NK-92 (cell line): ENCODE data around the gene GPC1.
"Not testable (repeated sequence)": the region's sequence is repeated elsewhere in the genome, so short reads cannot be mapped to it uniquely, and the experiment has no call there.

Source experiments
- DNase-seq: peaks from one replicate; lab custom pipeline; 2025; ENCODE audit not compliant: unreplicated experiment; lab: John Stamatoyannopoulos, UW

GPC1 gene

DNA sequence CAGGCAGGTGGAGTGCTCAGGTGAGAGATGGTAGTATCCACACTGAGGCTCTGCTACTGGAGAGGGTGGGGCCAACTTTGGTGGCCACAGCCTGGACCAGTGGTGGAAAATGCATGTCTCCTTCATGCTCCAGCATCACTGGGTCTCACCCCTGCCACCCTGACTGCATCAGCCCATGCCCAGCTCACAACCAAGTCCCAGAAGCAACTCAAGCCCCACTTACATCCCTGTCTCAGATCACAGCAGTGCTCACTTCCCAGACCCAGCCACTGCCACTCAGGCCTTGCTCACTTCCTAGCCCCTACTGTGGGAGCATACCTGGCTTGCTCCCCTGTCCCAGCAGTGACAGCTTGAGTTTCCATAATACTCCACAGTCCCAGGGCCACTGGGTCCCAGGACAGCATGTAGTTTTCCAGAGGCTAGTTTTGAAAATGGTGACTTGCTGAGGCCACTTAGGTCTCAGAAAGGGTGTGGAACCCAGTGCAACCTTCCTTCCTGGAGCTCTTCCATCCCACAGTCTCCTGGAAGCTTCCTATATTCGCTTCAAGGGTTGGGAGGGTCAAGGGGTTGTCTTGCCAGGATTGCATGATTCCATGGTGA lies 58.8 kb downstream of the GPC1 start:
- DNase-seq: no peak

DNA sequence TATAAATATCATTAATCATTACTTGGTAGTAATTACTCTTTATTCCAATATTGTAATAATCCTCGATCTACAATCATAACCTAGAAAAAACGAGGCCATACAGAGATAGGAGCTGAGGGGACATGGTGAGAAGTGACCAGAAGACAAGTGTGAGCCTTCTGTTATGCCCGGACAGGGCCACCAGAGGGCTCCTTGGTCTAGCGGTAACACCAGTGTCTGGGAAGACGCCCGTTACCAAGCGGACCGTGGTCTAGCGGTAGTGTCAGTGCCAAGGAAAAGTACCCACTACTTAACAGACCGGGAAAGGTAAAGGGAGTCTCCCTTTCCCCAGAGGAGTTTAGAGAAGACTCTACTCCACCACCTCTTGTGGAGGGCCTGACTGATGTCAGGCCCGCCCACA lies 59.5 kb downstream of the GPC1 start:
- not testable (repeated sequence) for DNase-seq

DNA sequence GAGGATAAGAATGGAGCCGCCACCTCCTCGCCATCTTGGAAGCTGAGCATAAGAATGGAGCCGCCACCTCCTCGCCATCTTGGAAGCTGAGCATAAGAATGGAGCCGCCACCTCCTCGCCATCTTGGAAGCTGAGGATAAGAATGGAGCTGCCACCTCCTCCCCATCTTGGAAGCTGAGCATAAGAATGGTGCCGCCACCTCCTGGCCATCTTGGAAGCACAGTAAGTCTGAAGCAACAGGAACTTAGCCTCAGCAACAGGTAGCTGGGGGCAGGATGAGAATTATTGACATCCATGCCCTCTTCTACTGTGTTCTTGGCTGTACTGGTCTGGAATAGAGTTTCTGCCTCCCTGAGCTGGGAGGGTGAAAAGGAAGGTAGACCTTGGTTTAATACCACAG lies 61.6 kb downstream of the GPC1 start:
- not testable (repeated sequence) for DNase-seq

DNA sequence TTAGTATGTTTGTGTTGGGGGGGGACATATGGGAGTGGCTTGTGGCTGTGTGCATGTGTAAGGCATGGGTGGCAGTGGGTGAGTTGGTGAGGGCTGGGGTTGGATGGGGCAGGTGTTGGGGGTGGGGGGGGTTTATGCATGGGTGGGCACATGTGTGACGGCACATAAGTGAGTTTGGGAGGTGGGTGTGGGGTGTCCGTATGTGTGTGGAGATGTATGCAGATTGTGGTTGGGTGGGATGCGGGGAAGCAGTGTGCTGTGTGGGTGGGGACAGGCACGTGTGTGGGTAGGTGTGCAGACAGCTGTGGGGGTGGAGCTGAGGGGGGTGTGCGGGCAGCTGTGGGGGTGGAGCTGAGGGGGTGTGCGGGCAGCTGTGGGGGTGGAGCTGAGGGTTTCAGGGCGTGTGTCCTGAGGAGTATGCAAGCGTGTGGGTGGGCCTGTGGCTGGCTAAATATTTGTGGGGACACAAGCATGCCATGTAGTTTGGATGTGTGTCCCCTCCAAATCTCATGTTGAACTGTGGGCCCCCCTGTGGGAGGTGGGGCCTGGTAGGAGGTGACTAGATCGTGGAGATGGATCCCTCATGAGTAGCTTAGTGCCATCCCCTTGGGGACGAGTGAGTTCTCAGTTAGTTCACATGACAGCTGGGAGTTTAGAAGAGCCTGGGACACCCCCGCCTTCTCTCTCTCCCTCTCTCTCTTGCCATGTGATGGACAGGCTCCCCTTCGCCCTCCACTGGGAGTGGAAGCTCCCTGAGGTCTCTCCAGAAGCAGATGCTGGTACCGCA lies 62.9 kb downstream of the GPC1 start:
- DNase-seq: no peak

DNA sequence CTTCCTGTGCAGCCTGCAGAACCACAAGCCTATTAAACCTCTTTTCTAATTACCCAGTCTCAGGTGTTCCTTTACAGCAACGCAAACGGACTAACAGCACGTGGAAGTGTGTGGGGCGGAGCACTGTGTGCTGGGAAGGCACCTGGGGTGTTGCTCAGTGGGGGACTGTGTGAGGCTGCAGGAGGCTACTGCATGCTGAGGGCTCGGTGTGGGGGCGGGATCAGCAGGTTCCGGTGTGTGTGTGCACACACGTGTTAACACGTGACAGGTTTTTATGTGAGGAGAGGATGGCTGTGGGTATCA lies 63.4 kb downstream of the GPC1 start:
- DNase-seq: no peak

DNA sequence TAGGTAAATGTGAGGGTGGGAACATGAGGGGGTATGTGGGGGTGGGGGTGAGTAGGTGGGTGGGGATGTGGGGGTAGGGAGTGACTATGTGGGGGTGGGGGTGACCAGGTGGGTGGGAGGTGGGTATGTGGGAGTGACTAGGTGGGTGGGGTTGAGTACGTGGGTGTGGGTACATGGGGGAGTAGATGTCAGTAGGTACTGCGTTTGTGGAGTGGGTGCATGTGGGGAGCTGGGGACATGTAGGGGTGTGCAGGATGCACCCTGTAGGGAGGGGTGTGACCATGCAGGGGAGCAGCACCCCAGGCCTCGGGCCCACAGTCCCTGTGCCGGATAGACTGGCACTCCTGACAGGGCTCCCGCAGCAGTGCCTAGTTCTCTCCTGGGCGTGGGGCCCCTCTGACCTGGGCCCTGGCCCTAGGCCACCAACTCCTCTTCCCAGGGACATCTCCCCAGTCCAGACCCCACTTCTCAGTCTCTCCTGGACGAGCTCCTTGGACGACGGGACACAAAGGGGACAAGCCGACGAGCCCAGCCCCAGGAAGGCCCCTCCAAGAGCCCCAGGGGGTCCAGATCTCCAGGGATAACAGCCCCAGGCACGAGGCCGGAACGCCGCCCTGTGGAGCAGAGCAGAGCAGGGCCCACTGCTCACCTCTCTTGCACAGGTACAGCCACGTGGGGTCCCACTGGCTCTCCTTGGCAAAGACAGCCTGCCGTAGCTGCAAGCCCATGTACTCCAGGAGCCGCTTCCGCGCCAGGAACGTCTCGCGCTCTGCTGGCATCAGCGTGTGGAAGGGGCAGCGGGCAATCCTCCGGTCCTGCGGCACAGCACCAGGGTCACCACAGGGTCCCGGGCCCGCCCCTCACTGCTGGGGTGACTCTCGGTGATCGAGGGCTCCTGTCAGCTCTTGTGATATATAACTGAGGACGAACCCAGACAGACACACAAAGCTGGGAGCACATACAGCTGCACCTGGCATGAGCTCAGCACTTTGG lies 64.1 kb downstream of the GPC1 start:
- DNase-seq: no peak

DNA sequence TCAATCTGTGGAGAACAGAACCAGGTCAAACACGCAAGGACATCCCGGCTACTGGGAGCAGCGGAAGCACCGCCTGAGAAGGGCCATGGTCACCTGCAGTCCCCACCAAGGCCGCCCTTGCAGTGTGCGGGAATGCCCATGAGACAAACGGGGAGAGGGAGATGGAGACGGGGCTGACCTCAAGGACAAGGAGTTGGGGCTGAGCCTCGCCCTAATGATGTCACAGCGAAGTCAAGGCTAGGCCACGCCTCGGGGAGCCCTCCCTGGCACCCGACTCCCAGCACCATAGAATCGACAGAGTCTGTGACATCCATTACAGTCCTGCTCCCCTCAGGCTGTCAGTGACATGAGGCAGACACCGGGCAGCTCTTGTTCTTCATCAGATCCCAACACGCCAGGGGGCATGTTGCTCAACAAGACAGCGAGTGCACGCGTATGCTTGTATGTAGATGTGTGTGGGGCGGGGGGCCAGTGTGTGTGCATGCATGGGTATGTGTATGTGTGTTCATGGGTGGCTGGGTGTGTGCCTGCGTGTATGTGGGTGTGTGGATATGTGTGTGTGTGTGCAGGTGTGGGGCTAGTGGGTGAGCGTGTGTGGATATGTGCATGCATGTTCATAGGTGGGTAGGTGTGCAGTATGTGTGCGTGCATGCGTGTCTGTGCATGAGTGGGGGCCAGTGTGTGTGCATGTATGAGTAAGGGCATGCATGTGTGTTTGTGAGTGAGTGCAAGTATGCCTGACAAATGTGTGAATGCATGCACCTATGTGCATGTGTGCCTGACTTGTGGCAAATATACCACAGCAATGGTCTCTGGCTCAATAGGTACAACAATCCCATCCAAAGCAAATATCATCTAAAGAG lies 65.3 kb downstream of the GPC1 start:
- DNase-seq: no peak

DNA sequence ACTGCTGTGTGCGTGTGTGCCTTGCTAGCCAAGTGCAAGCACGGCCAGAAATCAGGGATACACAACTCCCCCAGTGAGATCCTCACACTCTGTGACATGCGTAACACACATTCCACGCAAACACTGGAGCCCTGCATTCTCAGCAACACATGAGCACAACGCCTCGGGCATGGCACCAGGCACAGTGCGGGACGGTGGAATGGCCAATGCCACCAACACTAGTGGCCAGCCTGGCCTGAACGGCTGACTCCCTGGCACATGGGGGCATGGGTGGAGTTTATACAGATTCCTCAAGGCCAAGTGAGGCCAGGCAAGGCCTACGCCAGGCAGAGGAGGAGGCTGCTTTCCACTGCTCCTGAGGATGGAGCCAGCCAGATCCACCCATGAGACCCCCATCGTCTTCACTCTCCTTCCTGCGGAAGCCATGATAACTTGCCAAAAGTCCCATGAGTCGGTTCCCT lies 66.1 kb downstream of the GPC1 start:
- no peak for DNase-seq

DNA sequence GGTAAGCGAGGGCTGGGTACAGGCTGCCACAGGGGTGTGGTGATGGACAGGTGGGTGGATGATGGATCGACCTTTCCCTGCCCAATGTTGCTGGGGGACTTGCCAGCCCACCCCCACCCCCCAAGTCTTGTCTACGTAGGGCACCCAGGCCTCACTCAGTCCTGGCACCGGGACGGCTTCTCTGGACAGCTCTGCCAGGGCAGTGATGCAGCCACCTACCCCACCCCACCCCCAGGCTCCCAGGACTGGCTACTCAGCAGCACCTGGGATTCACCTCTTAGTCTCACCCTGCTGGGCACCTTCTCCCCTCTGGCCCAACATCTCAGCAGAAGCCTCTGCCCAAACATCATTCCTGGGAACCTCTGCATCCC lies 66.6 kb downstream of the GPC1 start:
- no peak for DNase-seq

DNA sequence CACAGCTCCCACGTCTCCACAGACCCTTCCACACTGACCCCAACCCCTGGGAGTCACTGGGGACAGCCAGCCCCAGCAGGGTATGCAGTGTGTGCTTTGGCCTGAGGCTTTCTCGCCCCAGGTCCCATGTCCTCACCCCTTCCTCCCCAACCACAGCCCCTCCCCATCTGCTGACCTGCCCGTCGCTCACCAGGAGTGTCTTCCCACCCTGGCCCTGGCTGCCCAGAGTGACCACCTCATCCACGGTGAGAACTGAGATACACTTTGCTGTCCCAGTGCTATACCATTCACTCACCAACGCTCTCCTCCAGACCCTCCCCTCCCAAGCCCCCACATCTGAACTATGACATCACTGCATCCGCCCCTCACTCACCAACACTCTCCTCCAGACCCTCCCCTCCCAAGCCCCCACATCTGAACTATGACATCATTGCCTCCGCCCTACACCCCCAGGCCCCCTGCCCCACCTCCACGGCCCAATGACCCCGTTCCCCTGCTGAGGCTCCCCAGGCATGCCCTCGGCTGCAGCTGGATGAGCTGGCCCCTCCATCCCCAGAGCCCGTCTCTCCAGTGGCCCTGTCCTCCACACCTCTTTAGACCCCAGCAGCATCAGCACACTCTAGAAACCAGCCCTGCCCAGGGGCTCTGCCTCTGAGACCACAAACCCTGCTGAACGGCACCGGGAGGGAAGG lies 67.1 kb downstream of the GPC1 start:
- no peak for DNase-seq

DNA sequence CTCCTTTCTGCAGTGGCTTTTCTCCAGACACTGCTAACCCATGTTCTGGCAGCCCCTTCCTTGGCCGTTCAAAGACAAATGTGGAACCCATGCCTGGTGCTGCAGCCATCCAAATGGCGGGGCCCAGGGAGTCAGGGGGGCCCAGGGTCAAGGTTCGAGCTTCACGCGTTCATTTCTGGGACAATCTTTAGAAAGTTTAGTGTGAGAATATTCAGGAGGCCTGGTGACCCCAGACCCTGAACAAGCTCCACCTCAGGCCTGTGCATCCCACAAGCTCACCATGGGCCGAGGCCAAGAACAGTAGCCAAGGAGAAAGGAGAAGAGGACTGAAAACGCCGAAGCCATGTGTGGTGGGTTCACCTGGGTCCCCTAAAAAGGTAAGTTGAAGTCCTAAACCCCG lies 67.9 kb downstream of the GPC1 start:
- no peak for DNase-seq

DNA sequence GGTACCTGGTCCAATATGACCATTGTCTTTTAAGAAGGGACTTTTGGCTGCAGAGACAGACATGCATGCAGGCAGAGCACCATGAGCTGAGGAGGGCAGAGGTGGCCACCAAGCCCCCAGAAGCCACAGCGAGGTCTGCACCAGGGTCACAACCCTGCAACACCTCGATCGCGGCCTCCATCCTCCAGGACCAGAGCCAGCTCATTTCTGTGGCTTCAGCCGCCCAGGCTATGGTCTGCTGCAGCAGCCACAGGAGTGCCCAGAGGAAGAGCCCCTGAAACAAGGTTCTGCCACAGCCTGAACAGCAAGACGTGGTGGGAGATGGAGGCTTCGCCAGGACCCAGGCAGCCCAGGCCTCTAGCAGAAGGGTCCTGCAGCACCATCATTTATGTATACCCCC lies 68.4 kb downstream of the GPC1 start:
- DNase-seq: no peak

DNA sequence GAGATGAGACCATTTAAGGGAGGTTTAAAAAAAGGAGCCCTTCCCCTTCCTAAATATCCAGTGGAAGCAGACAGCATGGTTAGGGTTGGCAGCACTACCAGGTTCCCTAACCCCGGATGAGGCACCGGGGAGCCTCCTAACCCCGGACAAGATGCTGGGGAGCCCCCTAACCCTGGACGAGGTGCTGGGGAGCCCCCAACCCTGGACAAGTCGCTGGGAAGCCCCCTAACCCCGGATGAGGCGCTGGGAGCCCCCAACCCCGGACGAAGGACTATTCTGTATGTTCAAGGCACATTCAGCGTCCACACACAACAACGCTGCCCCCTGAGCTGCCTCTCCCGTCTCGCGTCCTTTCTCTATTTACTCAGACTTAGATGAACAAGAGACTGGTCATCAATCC lies 70.4 kb downstream of the GPC1 start:
- DNase-seq: no peak

DNA sequence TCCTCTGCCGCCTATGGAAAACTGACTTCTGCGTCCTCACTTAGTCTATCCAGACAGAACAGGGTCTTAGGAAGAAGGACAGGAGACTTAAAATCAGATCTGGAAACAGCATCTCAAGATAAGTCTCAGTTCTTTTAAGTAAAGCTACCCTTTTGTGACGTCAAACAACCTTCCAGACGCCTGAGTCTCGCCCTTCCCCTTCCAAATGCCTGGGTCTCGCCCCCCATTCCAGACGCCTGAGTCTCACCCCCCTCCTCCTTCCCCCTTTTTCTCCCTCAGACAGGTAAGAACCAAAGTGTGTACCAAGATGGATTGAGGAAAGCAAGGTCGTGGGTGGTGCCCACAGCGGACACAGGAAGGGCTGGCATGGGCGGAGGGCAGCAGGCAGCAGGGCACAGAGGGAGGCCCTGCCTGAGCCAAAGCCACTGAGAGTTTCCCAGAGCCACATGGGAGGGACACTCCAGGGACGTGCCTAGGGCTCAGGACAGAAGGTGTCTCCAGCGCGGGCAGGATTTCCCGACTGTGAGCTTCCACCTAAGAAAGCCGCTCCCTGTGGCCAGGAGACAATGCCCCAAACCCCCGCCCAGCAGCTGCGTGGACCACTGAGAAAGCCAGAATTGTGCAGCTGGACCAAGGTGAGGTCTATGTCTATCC lies 71.1 kb downstream of the GPC1 start:
- DNase-seq: no peak

DNA sequence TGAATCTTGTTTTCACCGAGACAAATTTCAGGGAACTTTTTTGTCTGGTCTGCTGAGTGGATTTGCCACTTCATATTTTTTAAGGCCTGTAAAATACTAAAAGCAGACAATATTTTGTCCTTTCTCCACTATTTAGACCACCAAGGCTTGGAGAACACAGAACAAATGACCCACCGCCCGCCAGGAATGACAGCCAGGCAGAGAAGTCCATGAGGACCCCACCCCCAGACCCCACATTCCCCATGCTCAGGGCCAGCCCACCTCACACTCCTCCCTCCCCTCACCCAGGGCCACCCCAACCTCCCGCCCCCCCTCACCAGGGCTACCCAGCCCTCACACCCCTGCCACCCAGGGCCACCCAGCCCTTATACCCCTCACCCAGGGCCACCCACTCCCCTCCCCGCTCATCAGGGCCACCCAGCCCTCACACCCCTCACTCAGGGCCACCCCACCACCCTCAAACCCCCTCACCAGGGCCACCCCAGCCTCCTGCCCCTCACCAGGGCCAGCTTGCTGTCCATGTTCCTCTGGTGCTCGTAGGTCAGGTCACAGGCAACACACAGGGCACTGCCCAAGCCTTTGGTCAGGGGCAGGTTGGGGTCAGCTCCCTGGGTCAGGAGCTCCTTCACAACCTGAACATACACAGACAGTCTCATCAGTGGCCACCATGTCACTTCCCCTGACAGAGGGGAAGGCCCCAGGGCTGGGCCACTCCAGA lies 71.8 kb downstream of the GPC1 start:
- DNase-seq: no peak

DNA sequence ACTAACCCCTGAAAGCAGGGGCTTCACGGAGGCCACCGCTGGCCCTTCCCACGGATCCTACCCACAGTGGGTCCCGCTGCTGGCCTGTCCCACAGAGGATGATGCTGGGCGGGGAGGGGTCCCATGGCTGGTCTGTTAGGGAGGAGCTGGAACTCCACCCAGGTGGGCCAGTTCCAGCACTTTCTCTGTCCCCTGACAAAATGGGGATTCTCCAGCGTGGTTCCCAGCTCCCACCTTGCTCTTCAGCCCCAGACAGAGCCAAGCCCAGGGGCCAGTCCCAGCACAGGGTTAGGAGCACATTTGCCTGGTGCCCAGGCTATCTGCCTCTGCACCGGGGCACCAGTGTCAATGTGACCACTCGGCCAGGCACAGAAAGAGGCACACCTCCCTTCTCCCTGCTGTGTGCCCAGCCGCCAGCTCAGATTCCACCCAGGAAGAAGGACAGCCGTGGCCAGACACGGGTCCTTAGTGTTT lies 72.4 kb downstream of the GPC1 start:
- DNase-seq: no peak

DNA sequence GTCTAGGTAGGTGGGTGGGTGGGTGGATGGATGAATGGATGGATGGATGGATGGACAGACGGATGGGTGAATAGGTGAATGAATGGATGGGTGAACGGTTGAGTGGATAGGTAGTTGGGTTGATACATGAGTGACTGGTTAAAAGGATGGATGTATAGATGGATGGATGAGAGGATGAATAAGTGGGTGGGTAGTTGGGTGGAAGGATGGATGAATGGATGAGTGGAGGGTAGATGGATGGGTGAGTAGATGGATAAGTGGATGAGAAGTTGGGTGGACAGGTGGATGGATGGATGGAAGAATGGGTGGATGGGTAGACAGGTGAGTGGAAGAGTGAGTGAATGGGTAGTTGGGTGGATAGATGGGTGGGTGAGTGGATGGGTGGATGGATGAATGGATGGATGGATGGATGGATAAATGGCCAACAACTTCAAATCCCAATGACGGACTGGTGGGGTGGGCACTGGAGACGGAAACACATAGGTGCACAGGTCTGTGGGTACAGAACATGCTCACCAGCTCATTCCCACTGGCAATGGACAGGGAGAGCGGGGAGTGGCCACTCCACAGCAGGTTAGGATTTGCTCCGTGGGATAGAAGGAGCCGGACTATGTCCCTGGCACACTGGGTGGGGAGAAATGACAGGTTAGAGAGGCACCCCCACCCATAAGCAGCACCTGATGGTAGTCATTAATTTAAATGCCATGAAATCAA lies 73.5 kb downstream of the GPC1 start:
- no peak for DNase-seq
